Measurements from ENCODE around the gene NIPAL4. TPM values are rescaled to one million over a fixed set of nuclear protein-coding genes. Genes with fewer than 3 reads are reported as not detected.

NIPAL4 gene
- total RNA-seq, 1 experiment from 2014 or later = not detected

DNA sequence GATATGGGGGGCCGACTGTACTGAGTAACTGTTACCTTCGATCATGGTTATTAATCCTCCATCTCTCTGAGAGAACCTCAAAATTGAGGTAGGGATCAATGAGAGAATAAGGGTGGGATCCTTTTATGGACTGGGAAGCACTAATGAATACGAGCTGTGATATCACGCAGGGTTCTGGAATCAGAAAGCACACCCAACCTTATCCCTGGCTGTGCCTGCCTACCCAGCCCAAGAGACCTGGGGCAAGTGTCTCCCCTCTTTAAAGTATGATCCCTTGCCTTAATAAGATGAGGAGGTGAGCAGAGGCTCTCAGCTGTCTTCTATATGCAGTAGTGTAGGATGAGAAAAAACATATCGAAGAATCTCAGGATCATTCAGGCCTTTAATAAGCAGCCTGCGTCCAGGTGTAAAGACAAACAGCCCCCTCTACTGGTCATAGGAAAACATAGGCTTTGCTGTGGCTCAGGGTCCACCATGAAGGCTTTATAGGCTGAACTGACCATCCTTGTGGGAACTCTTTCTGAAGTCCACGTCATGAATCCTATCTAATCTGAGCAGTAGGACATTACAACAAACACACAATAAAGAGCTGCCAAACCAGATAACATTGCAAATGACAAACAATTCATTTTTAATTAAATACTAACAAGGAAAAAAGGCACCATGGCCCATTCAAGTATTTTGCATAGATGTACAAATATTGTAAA is 16.8 kb downstream of the NIPAL4 start:
- in situ Hi-C loops (cut with HindIII; ENCODE audit: low pct_unique_long_range_greater_than_20kb, low sequenced_read_pairs) = no loop called here
- POLR2A ChIA-PET = no interaction called here
- intact Hi-C loops (cut with micrococcal nuclease; ENCODE audit: unreplicated experiment) = loop anchor here (1.0 to 5.0 kb wide), 3 partner anchors 46 to 149 kb away; no protein-coding TSS in a partner anchor

DNA sequence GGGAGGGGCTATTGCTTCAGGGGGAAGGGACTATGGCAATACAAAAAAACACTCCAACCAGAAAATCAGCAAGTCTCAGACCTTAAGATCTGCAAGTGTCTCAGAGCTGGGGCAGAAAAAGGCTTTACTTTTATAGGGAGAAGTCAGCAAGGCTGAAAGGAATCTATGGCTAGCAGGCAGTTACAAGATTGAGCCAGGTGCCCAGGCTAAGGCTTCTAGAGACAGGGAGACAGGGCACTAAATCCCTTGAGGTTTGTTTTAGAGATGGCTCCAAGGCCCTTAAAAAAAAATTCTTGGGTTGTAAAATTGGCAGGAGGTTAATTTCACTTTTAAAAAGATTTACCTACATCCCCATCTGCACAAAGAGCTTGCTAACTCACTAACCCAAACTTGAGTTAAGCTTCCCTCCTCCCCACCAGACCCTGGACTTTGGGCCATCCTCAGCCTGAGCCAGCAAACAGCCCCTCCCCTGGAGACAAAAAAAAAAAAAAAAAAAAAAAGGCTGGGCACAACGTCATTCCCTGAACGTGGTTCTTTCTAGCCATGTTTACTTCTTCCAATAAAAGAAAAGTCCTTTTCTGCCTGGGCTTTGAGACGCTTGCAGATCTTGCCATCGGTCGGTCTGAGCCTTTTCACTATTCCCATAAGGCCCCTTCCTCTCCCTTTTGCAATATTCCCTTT is 17.9 kb downstream of the NIPAL4 start:
- H3K27ac ChIP-seq (ENCODE audit: low read length) = no peak overlapping the region
- POLR2A ChIA-PET = interaction anchor here (0.5 kb wide), 1 partner anchor 38 kb away, joined by 10 read pairs; no protein-coding TSS in a partner anchor
- ATAC-seq (no peak), DNase-seq (ENCODE audit: low read depth, low spot score) (no peak)
- no TSS peak for BruUV-seq (replicated peaks)
- H3K4me1 ChIP-seq (ENCODE audit: control insufficient read depth, insufficient read depth, low read length) = no peaks in the 10 kb centered on the region
- H3K4me3 ChIP-seq (ENCODE audit: low read depth in 2 of 2, low read length in 2 of 2) = no peak overlapping the region
- TF ChIP-seq POLR2AphosphoS5 (IDR thresholded peaks at IDR 0.05; ENCODE audit: low read depth, low read length) = no peak
- TF ChIP-seq, protein P1, sequence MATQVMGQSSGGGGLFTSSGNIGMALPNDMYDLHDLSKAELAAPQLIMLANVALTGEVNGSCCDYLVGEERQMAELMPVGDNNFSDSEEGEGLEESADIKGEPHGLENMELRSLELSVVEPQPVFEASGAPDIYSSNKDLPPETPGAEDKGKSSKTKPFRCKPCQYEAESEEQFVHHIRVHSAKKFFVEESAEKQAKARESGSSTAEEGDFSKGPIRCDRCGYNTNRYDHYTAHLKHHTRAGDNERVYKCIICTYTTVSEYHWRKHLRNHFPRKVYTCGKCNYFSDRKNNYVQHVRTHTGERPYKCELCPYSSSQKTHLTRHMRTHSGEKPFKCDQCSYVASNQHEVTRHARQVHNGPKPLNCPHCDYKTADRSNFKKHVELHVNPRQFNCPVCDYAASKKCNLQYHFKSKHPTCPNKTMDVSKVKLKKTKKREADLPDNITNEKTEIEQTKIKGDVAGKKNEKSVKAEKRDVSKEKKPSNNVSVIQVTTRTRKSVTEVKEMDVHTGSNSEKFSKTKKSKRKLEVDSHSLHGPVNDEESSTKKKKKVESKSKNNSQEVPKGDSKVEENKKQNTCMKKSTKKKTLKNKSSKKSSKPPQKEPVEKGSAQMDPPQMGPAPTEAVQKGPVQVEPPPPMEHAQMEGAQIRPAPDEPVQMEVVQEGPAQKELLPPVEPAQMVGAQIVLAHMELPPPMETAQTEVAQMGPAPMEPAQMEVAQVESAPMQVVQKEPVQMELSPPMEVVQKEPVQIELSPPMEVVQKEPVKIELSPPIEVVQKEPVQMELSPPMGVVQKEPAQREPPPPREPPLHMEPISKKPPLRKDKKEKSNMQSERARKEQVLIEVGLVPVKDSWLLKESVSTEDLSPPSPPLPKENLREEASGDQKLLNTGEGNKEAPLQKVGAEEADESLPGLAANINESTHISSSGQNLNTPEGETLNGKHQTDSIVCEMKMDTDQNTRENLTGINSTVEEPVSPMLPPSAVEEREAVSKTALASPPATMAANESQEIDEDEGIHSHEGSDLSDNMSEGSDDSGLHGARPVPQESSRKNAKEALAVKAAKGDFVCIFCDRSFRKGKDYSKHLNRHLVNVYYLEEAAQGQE (IDR thresholded peaks at IDR 0.05; ENCODE audit: insufficient read depth in 1 of 2, low read depth in 2 of 2, low read length in 1 of 2) = no peak
- no peak for TF ChIP-seq SIN3A (IDR thresholded peaks at IDR 0.05; ENCODE audit: borderline replicate concordance, insufficient read depth, low read depth, low read length)
- no peaks in the 10 kb centered on the region for H3K36me3 ChIP-seq (ENCODE audit: control insufficient read depth, insufficient read depth, low read length)
- H3K27me3 ChIP-seq (ENCODE audit: control insufficient read depth, insufficient read depth, low read length) = no peaks in the 10 kb centered on the region
- H3K9me3 ChIP-seq (ENCODE audit: control insufficient read depth, insufficient read depth, low read depth, low read length) = no peaks in the 10 kb centered on the region
- in situ Hi-C loops (cut with HindIII; ENCODE audit: low pct_unique_long_range_greater_than_20kb, low sequenced_read_pairs) = no loop called here
- intact Hi-C loops (cut with micrococcal nuclease; ENCODE audit: unreplicated experiment) = loop anchor here (1.0 to 5.0 kb wide), 3 partner anchors 47 to 150 kb away; no protein-coding TSS in a partner anchor
- CTCF ChIA-PET = no interaction called here

More for the DNA sequence above, 16.8 kb downstream of the NIPAL4 start:
- DNase-seq (ENCODE audit: low read depth, low spot score) (no peak), ATAC-seq (peak; percentile 88)
- no peaks in the 10 kb centered on the region for H3K4me1 ChIP-seq (ENCODE audit: control insufficient read depth, insufficient read depth, low read length)
- CTCF ChIA-PET = no interaction called here
- no peak overlapping the region for H3K27ac ChIP-seq (ENCODE audit: low read length)
- no peaks in the 10 kb centered on the region for H3K9me3 ChIP-seq (ENCODE audit: control insufficient read depth, insufficient read depth, low read depth, low read length)
- no peaks in the 10 kb centered on the region for H3K36me3 ChIP-seq (ENCODE audit: control insufficient read depth, insufficient read depth, low read length)
- no TSS peak for BruUV-seq (replicated peaks)
- TF ChIP-seq, protein P2, sequence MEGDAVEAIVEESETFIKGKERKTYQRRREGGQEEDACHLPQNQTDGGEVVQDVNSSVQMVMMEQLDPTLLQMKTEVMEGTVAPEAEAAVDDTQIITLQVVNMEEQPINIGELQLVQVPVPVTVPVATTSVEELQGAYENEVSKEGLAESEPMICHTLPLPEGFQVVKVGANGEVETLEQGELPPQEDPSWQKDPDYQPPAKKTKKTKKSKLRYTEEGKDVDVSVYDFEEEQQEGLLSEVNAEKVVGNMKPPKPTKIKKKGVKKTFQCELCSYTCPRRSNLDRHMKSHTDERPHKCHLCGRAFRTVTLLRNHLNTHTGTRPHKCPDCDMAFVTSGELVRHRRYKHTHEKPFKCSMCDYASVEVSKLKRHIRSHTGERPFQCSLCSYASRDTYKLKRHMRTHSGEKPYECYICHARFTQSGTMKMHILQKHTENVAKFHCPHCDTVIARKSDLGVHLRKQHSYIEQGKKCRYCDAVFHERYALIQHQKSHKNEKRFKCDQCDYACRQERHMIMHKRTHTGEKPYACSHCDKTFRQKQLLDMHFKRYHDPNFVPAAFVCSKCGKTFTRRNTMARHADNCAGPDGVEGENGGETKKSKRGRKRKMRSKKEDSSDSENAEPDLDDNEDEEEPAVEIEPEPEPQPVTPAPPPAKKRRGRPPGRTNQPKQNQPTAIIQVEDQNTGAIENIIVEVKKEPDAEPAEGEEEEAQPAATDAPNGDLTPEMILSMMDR (IDR thresholded peaks at IDR 0.05) = peak; percentile 87
- TF ChIP-seq, protein P1 (IDR thresholded peaks at IDR 0.05; ENCODE audit: insufficient read depth in 1 of 2, low read depth in 2 of 2, low read length in 1 of 2) = no peak
- H3K4me3 ChIP-seq (ENCODE audit: low read depth in 2 of 2, low read length in 2 of 2) = no peak overlapping the region
- no peaks in the 10 kb centered on the region for H3K27me3 ChIP-seq (ENCODE audit: control insufficient read depth, insufficient read depth, low read length)
